Neural crest cell (in vitro differentiated cells): Measurements from ENCODE around the gene TSPAN31. TPM values are rescaled to one million over a fixed set of nuclear protein-coding genes. Genes with fewer than 3 reads are reported as not detected.

Experiments
- DNase-seq: peaks from one replicate; pipeline ENCODE4 v3.0.0; 2021; ENCODE audit warnings: low read depth, mixed read lengths, low spot score
- H3K27ac Mint-ChIP-seq: one replicate; pipeline ENCODE4 v1.8.0; 2021; ENCODE audit warnings: mild to moderate bottlenecking, mixed read lengths; ENCODE audit not compliant: unreplicated experiment
- H3K27me3 Mint-ChIP-seq: 2 replicates; pipeline ENCODE4 v1.8.0; 2021; ENCODE audit warnings: low read depth, mild to moderate bottlenecking, mixed read lengths
- H3K36me3 Mint-ChIP-seq: 2 replicates; pipeline ENCODE4 v1.8.0; 2021; ENCODE audit warnings: low read depth, mild to moderate bottlenecking, mixed read lengths
- H3K4me1 Mint-ChIP-seq: 2 replicates; pipeline ENCODE4 v1.8.0; 2021; ENCODE audit warnings: mixed read lengths
- H3K4me3 Mint-ChIP-seq: one replicate; pipeline ENCODE4 v1.8.0; 2021; ENCODE audit warnings: mild to moderate bottlenecking, mixed read lengths
- H3K9me3 Mint-ChIP-seq: 2 replicates; pipeline ENCODE4 v1.8.0; 2021; ENCODE audit warnings: mixed read lengths
- total RNA-seq: library from RNA; stranded (reverse); gene quantifications from 2 replicates; pipeline ENCODE4 v1.2.1, GENCODE V29; 2021
- TF ChIP-seq, protein P1 (sequence below): fragments of 200-600 bp; sonication (generic); conservative IDR thresholded peaks from 2 replicates; pipeline ENCODE4 v1.5.0; 2021; ENCODE audit warnings: antibody characterized with exemption, mild to moderate bottlenecking

Gene TSPAN31
- total RNA-seq, 1 donor from 2014 or later, result 26.9 TPM

DNA sequence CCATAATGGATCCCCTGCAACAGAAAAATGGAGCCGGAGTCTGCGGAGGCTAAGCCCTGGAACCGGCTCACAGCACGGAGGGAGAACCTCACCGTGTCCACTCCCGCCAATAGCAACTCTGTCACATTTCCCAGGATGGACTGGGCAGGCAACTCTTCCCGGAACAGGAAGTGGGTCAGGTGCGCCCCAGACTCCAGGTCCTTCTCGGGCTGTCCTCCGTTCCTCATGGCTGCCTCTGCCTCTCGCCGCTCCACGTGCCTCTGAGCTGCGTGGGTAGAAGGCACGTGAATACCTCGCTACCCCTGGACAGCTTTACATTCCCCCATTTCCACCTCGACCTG lies 19.8 kb downstream of the TSPAN31 start:
- Mint-ChIP-seq H3K36me3 (peaks cover 7% of the 10 kb centered on the region), H3K27ac (no peak overlapping the region), H3K4me1 (peaks cover 10% of the 10 kb centered on the region), H3K4me3 (no peak overlapping the region), H3K27me3 (peaks cover 92% of the 10 kb centered on the region), H3K9me3 (no peaks in the 10 kb centered on the region)
- no peak for DNase-seq
- TF ChIP-seq, protein P1, sequence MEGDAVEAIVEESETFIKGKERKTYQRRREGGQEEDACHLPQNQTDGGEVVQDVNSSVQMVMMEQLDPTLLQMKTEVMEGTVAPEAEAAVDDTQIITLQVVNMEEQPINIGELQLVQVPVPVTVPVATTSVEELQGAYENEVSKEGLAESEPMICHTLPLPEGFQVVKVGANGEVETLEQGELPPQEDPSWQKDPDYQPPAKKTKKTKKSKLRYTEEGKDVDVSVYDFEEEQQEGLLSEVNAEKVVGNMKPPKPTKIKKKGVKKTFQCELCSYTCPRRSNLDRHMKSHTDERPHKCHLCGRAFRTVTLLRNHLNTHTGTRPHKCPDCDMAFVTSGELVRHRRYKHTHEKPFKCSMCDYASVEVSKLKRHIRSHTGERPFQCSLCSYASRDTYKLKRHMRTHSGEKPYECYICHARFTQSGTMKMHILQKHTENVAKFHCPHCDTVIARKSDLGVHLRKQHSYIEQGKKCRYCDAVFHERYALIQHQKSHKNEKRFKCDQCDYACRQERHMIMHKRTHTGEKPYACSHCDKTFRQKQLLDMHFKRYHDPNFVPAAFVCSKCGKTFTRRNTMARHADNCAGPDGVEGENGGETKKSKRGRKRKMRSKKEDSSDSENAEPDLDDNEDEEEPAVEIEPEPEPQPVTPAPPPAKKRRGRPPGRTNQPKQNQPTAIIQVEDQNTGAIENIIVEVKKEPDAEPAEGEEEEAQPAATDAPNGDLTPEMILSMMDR, result no peak

DNA sequence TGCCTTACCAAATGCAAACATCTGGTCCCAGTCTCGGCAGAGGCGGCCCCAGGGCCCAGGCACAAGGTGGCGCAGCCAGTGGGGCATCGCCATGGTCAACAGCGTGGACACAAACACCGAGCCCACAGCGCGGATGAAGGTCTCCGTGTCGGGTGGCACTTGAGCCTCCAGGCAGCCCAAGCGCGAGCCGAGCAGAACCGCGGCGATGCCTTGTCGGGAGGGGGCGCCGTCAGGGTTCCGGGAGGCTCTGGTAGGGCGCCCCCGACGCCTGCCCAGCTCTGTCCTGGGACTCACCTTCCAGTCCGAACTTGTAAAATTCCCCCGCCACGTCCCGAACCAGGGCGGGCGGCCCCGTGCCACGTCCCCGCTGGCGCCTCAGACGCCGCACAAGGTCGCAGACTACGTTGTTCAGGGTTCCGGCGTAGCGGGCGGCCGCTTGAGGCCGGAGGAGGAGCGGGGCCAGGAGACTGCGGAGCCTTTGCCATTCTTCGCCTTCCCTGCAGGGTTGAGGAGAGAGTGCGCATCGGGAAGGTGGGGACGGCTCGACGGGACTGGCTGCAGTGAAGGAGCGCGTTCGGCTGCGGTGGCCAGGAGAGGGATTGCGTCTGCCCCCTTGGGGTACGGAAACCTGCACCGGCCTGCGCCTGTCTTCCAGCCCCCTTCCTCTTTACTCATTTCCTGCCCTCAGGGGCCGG lies 20.3 kb downstream of the TSPAN31 start:
- TF ChIP-seq, protein P1, result peak; percentile 48
- Mint-ChIP-seq H3K4me3 (peak overlapping the region; percentile 49), H3K4me1 (peaks cover 10% of the 10 kb centered on the region), H3K9me3 (no peaks in the 10 kb centered on the region), H3K36me3 (peaks cover 7% of the 10 kb centered on the region), H3K27me3 (peaks cover 87% of the 10 kb centered on the region), H3K27ac (no peak overlapping the region)
- no peak for DNase-seq

DNA sequence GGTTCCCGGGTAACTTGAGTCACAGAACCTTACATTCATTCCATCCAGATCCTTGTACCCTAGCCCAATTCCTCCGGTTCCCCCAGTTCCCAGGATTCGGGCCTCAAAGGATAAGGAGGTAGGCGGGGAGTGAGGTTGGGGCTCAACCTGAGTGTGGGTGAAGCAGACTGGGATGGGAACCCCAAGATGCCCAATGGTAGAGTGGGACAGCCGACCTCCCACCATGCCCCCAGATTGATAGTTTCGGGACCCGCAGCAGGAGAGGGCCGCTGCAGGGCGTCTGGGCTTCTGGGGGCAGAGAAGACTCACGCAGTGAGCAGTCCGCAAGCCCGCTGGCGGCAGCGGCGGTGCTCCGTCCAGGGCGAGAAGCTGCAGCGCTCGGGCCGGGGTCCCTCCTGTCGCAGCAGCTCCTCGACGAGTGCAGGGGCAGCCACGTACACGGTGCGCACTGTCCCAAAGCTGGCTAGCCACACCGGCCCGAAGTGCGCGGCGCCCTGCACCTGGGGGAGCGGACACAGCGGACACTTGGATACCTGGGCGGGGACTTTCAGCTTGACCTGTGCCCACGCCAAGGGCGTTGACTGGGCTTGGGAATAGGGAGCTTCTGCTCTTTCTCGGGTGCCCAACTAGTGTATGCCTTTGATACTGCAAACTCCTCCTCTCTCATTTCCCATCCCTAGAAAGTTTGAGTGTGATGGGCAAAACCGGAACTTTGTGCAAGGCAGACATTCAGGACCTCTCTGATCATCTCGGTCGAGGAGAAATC lies 21.0 kb downstream of the TSPAN31 start:
- H3K36me3 Mint-ChIP-seq, result peaks cover 10% of the 10 kb centered on the region
- TF ChIP-seq, protein P1, result no peak
- peak overlapping the region; percentile 73 for H3K4me3 Mint-ChIP-seq
- H3K27me3 Mint-ChIP-seq, result peaks cover 81% of the 10 kb centered on the region
- no peaks in the 10 kb centered on the region for H3K9me3 Mint-ChIP-seq
- H3K4me1 Mint-ChIP-seq, result peaks cover 11% of the 10 kb centered on the region
- no peak overlapping the region for H3K27ac Mint-ChIP-seq
- no peak for DNase-seq

DNA sequence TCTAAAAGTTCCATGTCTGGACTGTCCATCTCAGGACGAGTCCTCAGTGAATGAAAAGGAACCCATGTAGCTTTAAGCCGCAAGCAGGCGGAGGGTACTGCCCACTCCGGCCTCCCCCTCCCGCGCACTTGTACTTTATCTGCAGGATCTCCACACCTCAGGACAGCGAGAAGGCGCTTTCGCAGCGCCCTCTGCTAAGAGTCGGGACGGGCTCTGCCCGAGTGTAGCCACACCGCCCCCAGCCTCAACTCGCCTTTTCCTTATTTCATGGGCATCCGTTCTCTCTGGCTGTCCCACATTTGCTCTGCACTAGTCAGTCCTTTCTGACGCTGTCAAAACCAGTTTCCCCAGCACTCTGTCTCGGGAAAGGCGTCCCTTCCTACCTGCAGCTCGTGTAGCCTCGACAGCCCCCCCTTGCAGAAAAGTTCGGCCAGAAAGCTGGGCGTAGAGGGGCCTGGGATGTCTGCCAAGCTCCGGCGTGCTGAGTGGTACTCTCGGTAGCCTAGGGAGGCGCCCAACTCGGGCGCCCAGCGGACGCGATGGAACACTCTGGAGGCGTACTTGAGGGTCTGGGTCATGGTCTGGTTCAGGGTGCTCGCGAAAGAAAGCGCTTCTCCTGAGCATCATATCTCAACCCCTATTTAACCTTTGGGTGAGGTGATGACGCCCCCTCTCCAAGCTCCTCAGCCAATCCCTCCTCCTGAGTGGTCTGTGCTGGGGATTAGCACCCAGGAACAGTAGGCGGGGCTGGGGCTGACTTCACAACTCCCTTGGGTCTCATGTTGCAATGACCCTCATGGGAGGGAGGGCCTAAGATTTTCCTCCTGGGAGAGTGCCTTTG lies 21.8 kb downstream of the TSPAN31 start, which contains the start of gene CYP27B1:
TSS of gene CYP27B1 (minus strand) at position 615 of the 841 bp plus-strand sequence. CDS start at position 578, 37 bp downstream.
- no peak for DNase-seq
- Mint-ChIP-seq H3K36me3 (peaks cover 10% of the 10 kb centered on the region), H3K9me3 (no peaks in the 10 kb centered on the region), H3K27me3 (peaks cover 76% of the 10 kb centered on the region), H3K4me1 (peaks cover 19% of the 10 kb centered on the region), H3K27ac (no peak within 1 kb of the TSS), H3K4me3 (peak within 1 kb of the TSS; percentile 73)
- TF ChIP-seq, protein P1, result no peak

DNA sequence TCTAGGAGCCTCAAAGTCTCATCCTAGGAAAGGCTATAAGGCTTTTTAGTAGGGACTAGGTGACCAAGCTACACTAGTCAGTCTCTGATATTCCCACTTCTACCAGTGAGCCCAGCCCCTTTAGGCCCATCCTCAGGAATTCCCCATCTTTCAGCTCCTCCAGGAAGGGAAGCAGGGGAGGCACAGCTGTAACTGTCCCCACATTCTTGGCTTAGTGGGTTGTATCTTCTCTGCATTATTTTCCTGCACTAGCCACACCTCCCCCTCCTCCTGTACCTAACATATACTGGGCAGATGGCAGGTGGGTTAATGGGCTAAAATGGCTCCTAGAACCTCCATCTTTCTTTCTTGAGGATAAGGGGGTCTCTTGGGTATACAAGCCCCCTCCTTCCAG lies 22.5 kb downstream of the TSPAN31 start:
- Mint-ChIP-seq H3K27me3 (peaks cover 73% of the 10 kb centered on the region), H3K4me1 (peaks cover 22% of the 10 kb centered on the region), H3K4me3 (no peak overlapping the region), H3K27ac (no peak overlapping the region), H3K9me3 (no peaks in the 10 kb centered on the region), H3K36me3 (peaks cover 10% of the 10 kb centered on the region)
- TF ChIP-seq, protein P1, result no peak
- DNase-seq, result no peak
